ENCODE data around the gene CAMKMT. TPM values are rescaled to one million over a fixed set of nuclear protein-coding genes. Genes with fewer than 3 reads are reported as not detected.

Gene CAMKMT
- total and polyA plus RNA-seq, 8 donors, result 8.3 to 17.5 (median 11.5) TPM

DNA sequence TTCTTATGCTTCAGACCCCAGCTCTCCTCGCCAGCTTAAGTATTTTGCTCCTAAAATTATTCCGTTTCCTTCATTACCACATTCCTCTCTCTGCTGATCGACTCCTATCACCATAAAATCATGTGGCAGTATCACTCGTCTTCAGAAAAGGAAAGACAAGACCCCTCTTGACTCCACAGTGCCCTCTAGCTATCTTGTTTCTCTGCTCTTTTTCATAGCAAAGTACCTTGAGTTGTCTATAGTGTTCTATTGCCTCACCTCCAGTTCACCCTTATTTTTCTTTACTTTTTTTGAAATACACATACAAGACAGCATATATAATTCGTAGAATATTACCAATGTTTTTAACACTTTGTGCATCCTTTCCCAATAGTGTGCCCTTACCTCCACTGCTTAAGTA is 306.6 kb downstream of the CAMKMT start:
- ATAC-seq, result no peak
- no peaks in the 10 kb centered on the region for H3K9me3 ChIP-seq
- H3K4me3 ChIP-seq, result no peak overlapping the region
- no peak overlapping the region for H3K27ac ChIP-seq
- no peak for DNase-seq
- no peaks in the 10 kb centered on the region for H3K36me3 ChIP-seq
- intact Hi-C loops (cut with DNase I), result no loop called here
- TF ChIP-seq, protein P1, sequence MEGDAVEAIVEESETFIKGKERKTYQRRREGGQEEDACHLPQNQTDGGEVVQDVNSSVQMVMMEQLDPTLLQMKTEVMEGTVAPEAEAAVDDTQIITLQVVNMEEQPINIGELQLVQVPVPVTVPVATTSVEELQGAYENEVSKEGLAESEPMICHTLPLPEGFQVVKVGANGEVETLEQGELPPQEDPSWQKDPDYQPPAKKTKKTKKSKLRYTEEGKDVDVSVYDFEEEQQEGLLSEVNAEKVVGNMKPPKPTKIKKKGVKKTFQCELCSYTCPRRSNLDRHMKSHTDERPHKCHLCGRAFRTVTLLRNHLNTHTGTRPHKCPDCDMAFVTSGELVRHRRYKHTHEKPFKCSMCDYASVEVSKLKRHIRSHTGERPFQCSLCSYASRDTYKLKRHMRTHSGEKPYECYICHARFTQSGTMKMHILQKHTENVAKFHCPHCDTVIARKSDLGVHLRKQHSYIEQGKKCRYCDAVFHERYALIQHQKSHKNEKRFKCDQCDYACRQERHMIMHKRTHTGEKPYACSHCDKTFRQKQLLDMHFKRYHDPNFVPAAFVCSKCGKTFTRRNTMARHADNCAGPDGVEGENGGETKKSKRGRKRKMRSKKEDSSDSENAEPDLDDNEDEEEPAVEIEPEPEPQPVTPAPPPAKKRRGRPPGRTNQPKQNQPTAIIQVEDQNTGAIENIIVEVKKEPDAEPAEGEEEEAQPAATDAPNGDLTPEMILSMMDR (IDR thresholded peaks at IDR 0.05), result no peak
- no peaks in the 10 kb centered on the region for H3K4me1 ChIP-seq
- H3K27me3 ChIP-seq, result no peaks in the 10 kb centered on the region

DNA sequence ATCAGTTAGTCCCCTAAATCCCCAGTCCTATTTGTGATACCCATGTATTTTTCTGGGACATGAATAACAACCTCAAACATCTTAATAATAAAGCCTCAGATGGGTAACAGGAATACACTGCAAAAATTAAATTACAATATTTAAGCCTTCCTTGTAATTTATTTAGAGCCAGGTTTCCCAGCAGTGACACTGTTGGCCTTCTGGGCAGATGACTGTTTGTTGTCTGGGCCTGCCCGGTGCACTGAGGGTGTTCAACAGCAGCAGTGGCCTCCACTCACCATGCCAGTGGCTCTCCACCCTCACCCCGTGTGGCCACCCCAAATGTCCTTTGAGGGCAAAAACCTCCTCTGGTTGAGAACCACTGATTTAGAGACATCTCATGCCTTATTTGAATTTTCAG is 309.5 kb downstream of the CAMKMT start:
- no peak for ATAC-seq
- intact Hi-C loops (cut with DNase I), result no loop called here
- Histone ChIP-seq H3K36me3 (no peaks in the 10 kb centered on the region), H3K4me3 (no peak overlapping the region), H3K27me3 (no peaks in the 10 kb centered on the region), H3K4me1 (no peaks in the 10 kb centered on the region), H3K9me3 (no peaks in the 10 kb centered on the region), H3K27ac (no peak overlapping the region)
- TF ChIP-seq, protein P1 (IDR thresholded peaks at IDR 0.05), result no peak
- no peak for DNase-seq

DNA sequence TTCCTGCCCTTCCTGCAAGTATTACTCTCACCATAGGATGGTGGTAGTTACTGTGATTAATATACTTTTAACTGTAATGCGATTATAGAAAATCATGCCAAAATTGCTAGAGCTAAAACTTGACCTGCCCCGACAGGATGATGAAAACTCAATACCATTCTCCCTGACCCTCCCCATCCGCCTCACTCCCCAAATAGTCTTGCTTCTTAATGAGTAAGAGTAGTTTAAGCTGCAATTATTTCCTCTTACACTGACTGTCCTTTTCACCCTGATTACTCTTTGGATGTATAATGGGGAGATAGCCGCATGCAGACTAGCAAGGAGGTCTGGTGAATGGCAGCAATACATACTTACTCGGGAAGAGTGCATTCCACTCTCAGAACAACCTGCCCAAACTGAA is 310.2 kb downstream of the CAMKMT start:
- TF ChIP-seq, protein P1 (IDR thresholded peaks at IDR 0.05), result no peak
- Histone ChIP-seq H3K36me3 (no peaks in the 10 kb centered on the region), H3K27me3 (no peaks in the 10 kb centered on the region), H3K4me3 (no peak overlapping the region), H3K4me1 (no peaks in the 10 kb centered on the region), H3K9me3 (no peaks in the 10 kb centered on the region), H3K27ac (no peak overlapping the region)
- ATAC-seq (no peak), DNase-seq (no peak)
- intact Hi-C loops (cut with DNase I), result no loop called here

DNA sequence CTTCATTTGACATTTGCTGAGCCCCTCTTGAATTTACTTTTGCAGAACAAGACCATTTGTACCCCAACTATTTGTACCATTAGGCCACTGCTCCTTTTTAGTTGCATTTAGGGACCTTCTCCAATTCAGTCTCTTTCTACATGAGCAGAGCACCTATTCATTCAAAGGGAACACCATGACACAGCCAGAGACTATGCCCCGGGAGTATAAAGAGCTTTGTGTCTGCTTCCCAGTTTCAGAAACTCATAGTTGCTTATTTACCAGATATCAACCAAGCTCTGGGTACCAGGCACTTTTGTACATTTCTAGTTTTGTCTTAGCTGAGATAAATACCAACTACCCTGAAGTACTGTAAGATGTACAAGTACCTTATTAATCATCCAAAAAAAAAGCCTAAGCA is 310.7 kb downstream of the CAMKMT start:
- no peaks in the 10 kb centered on the region for H3K27me3 ChIP-seq
- H3K9me3 ChIP-seq, result no peaks in the 10 kb centered on the region
- H3K36me3 ChIP-seq, result no peaks in the 10 kb centered on the region
- TF ChIP-seq, protein P1 (IDR thresholded peaks at IDR 0.05), result no peak
- H3K4me1 ChIP-seq, result no peaks in the 10 kb centered on the region
- intact Hi-C loops (cut with DNase I), result no loop called here
- ATAC-seq, result no peak
- DNase-seq, result no peak
- no peak overlapping the region for H3K4me3 ChIP-seq
- H3K27ac ChIP-seq, result no peak overlapping the region

DNA sequence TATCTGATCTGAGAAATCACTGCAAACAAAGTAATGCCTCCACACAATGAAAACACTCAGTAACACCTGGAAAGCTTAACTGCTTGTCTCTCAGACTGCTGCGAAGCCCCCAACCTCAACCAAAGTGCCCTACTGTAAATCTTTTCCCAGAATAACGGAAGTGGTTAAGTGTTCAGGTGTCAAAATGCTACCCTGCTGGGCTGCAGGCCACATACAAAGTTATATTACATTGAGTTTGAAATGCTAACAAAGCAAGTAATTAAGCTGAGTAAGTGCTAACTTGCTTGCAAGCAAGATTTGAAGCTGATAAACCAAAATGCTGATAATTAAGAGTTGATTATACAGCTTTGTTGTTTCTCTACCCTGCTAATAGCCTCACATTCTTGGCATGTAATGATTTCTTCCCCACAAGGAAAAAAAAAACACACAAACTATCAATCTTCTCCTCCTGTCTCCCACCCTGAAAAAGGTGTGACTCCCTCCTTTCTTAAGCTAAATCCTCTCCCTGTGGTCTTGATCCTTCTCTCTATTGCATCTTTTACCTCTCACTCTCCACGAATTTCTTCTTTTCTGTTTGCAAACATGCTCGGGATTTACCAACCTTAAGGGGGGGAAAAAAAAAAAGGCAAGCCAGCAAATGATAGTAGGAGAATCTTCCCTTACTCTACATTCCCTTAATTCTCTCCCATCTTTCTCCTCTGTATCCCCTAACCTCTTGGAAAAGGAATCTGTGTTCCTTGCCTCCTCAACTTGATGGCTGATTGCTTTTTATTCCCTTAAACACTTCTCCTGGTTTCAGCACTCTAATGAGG is 312.9 kb downstream of the CAMKMT start:
- ATAC-seq, result no peak

More for the DNA sequence above, 312.9 kb downstream of the CAMKMT start:
- TF ChIP-seq, protein P1 (IDR thresholded peaks at IDR 0.05), result no peak
- no peak for DNase-seq
- intact Hi-C loops (cut with DNase I), result no loop called here
- H3K4me3 ChIP-seq, result no peak overlapping the region
- no peaks in the 10 kb centered on the region for H3K36me3 ChIP-seq
- no peaks in the 10 kb centered on the region for H3K4me1 ChIP-seq
- H3K27me3 ChIP-seq, result no peaks in the 10 kb centered on the region
- no peak overlapping the region for H3K27ac ChIP-seq
- H3K9me3 ChIP-seq, result no peaks in the 10 kb centered on the region
